A549 (cell line): Measurements from ENCODE around the gene KMT2C.
"Not testable (repeated sequence)": the region's sequence is repeated elsewhere in the genome, so short reads cannot be mapped to it uniquely, and the experiment has no call there.

ENCODE experiments used
- CBX8 ChIP-seq: fragments of 200-600 bp; sonication (generic); IDR thresholded peaks from 2 replicates; pipeline ENCODE4 v1.6.1; 2016
- JUNB ChIP-seq: fragments of >200 bp; sonication (Bioruptor Twin); formaldehyde crosslinking; IDR thresholded peaks from 2 replicates; pipeline ENCODE4 v1.6.1; 2016
- POLR2A ChIP-seq: IDR thresholded peaks from 2 replicates; pipeline ENCODE4 v1.6.1; 2012; ENCODE audit warnings: mild to moderate bottlenecking, low read length
- POLR2AphosphoS2 ChIP-seq: conservative IDR thresholded peaks from 2 replicates; pipeline ENCODE4 v1.6.1; 2012; ENCODE audit warnings: low read length, improper control_type of control experiment, inconsistent platforms
- RAD21 ChIP-seq, 2 experiments: fragments of >200 bp in 1 of 2; sonication (Bioruptor Twin) in 1 of 2; formaldehyde crosslinking in 1 of 2; IDR thresholded peaks in 1 of 2; conservative IDR thresholded peaks in 1 of 2; 2 replicates in 1 of 2; 3 replicates in 1 of 2; pipeline ENCODE4 v1.6.1; 2012 to 2018; ENCODE audit warnings: inconsistent platforms in 1 of 2
- RFX5 ChIP-seq: fragments of 450-650 bp; IDR thresholded peaks from 2 replicates; pipeline ENCODE4 v1.7.1; 2014; ENCODE audit warnings: antibody characterized with exemption, mild to moderate bottlenecking, moderate library complexity
- SMC3 ChIP-seq: fragments of >200 bp; sonication (Bioruptor Twin); formaldehyde crosslinking; IDR thresholded peaks from 3 replicates; pipeline ENCODE4 v1.6.1; 2018; ENCODE audit warnings: inconsistent platforms
- SREBF2 ChIP-seq: fragments of 450-650 bp; IDR thresholded peaks from 2 replicates; pipeline ENCODE4 v1.6.1; 2014; ENCODE audit warnings: mild to moderate bottlenecking, moderate library complexity
- TF ChIP-seq, protein P1 (sequence below): IDR thresholded peaks from 2 replicates; pipeline ENCODE4 v1.6.1; 2012
- TF ChIP-seq, protein P2 (sequence below): fragments of >200 bp; sonication (Bioruptor Twin); formaldehyde crosslinking; IDR thresholded peaks from 3 replicates; pipeline ENCODE4 v1.5.1; 2016
- TF ChIP-seq, protein P3 (sequence below): fragments of 200-600 bp; sonication (generic); IDR thresholded peaks from 2 replicates; pipeline ENCODE4 v1.6.1; 2016; ENCODE audit warnings: antibody characterized with exemption, mild to moderate bottlenecking, moderate library complexity
- TF ChIP-seq, protein P4 (sequence below): fragments of >200 bp; sonication (Bioruptor Twin); formaldehyde crosslinking; IDR thresholded peaks from 3 replicates; pipeline ENCODE4 v1.6.1; 2016

DNA sequence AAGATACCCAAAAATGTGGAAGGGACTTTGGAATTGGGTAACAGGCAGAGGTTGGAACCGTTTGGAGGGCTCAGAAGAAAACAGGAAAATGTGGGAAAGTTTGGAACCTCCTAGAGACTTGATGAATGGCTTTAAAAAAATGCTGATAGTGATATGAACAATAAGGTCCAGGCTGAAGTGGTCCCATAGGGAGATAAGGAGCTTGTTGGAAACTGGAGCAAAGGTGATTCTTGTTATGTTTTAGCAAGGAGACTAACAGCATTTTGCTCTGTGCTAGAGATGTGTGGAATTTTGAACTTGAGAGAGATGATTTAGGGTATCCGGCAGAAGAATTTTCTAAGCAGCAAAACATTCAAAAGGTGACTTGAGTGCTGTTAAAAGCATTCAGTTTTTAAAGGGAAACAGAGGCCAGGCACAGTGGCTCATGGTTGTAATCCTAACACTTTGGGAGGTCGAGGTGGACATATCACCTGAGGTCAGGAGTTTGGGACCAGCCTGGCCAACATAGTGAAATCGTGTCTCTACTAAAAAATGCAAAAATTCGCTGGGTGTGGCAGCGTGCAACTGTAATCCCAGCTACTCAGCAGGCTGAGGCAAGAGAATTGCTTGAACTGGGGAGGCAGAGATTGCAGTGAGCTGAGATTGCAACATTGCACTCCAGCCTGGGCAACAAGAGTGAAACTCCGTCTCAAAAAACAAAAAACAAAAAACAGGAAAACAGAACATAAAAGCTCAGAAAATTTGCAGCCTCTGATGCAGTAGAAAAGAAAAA is 34.6 kb upstream of the KMT2C start:
- TF ChIP-seq, protein P1, sequence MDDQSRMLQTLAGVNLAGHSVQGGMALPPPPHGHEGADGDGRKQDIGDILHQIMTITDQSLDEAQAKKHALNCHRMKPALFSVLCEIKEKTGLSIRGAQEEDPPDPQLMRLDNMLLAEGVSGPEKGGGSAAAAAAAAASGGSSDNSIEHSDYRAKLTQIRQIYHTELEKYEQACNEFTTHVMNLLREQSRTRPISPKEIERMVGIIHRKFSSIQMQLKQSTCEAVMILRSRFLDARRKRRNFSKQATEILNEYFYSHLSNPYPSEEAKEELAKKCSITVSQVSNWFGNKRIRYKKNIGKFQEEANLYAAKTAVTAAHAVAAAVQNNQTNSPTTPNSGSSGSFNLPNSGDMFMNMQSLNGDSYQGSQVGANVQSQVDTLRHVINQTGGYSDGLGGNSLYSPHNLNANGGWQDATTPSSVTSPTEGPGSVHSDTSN: not testable (repeated sequence)
- TF ChIP-seq RAD21 (conservative IDR thresholded peaks at IDR 0.05 in 1 of 2, IDR thresholded peaks at IDR 0.05 in 1 of 2); CBX8; POLR2A; JUNB; POLR2AphosphoS2; RFX5; SREBF2; SMC3: not testable (repeated sequence)
- TF ChIP-seq, protein P2, sequence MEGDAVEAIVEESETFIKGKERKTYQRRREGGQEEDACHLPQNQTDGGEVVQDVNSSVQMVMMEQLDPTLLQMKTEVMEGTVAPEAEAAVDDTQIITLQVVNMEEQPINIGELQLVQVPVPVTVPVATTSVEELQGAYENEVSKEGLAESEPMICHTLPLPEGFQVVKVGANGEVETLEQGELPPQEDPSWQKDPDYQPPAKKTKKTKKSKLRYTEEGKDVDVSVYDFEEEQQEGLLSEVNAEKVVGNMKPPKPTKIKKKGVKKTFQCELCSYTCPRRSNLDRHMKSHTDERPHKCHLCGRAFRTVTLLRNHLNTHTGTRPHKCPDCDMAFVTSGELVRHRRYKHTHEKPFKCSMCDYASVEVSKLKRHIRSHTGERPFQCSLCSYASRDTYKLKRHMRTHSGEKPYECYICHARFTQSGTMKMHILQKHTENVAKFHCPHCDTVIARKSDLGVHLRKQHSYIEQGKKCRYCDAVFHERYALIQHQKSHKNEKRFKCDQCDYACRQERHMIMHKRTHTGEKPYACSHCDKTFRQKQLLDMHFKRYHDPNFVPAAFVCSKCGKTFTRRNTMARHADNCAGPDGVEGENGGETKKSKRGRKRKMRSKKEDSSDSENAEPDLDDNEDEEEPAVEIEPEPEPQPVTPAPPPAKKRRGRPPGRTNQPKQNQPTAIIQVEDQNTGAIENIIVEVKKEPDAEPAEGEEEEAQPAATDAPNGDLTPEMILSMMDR: not testable (repeated sequence)
- TF ChIP-seq, protein P3, sequence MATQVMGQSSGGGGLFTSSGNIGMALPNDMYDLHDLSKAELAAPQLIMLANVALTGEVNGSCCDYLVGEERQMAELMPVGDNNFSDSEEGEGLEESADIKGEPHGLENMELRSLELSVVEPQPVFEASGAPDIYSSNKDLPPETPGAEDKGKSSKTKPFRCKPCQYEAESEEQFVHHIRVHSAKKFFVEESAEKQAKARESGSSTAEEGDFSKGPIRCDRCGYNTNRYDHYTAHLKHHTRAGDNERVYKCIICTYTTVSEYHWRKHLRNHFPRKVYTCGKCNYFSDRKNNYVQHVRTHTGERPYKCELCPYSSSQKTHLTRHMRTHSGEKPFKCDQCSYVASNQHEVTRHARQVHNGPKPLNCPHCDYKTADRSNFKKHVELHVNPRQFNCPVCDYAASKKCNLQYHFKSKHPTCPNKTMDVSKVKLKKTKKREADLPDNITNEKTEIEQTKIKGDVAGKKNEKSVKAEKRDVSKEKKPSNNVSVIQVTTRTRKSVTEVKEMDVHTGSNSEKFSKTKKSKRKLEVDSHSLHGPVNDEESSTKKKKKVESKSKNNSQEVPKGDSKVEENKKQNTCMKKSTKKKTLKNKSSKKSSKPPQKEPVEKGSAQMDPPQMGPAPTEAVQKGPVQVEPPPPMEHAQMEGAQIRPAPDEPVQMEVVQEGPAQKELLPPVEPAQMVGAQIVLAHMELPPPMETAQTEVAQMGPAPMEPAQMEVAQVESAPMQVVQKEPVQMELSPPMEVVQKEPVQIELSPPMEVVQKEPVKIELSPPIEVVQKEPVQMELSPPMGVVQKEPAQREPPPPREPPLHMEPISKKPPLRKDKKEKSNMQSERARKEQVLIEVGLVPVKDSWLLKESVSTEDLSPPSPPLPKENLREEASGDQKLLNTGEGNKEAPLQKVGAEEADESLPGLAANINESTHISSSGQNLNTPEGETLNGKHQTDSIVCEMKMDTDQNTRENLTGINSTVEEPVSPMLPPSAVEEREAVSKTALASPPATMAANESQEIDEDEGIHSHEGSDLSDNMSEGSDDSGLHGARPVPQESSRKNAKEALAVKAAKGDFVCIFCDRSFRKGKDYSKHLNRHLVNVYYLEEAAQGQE: not testable (repeated sequence)
- TF ChIP-seq, protein P4, sequence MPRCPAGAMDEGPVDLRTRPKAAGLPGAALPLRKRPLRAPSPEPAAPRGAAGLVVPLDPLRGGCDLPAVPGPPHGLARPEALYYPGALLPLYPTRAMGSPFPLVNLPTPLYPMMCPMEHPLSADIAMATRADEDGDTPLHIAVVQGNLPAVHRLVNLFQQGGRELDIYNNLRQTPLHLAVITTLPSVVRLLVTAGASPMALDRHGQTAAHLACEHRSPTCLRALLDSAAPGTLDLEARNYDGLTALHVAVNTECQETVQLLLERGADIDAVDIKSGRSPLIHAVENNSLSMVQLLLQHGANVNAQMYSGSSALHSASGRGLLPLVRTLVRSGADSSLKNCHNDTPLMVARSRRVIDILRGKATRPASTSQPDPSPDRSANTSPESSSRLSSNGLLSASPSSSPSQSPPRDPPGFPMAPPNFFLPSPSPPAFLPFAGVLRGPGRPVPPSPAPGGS: not testable (repeated sequence)
